Measurements from ENCODE around the gene LSM4.

DNA sequence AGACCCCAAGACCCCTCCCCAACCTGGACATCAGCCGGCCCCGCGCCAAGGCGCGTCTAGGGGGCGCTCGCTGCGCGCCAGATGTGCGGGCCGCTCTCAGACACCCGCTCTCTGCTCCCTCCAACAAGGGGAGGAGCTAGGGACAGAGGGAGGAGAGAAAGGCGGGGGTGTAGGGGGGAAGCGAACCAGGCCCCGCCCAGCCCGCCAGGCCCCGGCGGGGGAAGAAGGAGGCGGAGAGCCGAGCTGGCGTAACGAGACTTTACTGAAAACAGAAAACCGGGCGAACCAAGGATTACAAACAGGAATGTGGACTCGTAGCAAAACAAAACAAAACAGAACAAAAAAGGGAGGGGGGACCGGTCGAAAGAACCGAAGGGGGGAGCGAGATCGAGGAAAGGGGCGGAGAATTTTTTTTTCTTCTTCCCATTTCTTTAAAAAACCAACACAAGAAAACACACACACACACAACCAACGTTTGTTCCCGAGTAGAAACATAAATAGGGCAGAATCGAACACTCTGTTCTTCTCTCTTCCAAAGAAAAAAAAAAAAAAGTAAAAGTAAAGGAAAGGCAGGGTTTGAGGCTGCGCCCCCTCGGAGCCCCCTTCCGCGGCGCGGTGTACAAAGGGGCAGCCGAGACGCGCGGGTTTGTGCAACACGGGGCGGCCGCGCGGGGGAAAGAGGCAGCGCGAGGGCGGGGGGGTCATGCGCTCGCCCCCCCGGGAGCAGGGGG lies 43.2 kb downstream of the LSM4 start:
- TF ChIP-seq CTCF (IDR thresholded peaks at IDR 0.05) (peak; percentile 65 to 96 (median 85)), POLR2A (IDR thresholded peaks at IDR 0.05) (peak; percentile 93), EP300 (IDR thresholded peaks at IDR 0.05; ENCODE audit: low read depth) (no peak), POLR2AphosphoS5 (IDR thresholded peaks at IDR 0.05) (peak; percentile 91 to 98 (median 92))
